Measurements from ENCODE around the gene CTDSP1. TPM values are rescaled to one million over a fixed set of nuclear protein-coding genes. Genes with fewer than 3 reads are reported as not detected.

Gene CTDSP1
- total and polyA plus RNA-seq, 2 donors = 58.2 to 91.9 TPM

DNA sequence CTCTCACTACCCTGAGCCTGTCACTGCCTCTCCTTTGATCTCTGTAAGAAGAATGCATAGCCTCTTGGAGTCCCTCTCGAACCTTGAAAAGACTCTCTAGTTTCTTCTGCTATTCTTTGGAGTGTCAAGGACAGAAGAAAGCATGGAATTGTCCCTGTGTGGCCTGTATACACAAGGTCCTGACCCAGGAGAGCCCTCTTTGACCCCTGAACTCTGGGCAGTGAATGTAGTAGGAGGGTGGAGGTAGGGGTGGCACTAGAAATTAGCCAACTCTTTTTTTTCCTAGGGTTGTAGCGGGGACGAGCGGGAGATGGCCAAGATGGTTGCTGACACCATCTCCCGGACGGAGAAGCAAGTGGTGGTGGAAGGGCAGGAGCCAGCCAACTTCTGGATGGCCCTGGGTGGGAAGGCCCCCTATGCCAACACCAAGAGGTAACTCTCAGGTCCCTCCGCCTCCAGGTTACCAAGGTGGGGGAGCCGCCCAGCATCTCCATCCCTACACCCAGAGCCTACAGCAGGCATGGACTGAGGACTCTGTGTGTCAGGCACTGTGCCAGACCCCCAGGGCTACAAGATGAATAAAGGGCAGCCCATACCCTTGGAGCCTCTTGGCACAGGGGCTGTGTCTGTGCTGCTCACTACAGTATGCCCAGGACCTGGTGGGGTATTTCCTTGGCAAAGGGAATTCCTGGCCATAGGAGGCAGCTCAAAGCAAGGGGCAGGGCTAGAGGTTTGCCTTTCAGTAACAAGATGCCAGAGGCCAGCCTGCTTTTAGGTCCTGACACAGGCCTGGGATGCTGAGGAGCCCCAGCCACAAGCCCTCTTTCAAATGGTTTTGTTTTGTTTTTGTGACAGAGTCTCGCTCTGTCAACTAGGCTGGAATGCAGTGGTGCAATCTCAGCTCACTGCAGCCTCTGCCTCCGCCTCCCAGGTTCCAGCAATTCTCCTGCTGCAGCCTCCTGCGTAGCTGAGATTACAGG lies 35.6 kb downstream of the CTDSP1 start:
- H3K27ac ChIP-seq (ENCODE audit: low read depth in 1 of 2, low read length in 1 of 2) = no peak overlapping the region
- no peaks in the 10 kb centered on the region for H3K9me3 ChIP-seq (ENCODE audit: control insufficient read depth in 2 of 2, insufficient read depth in 1 of 2, low read length in 1 of 2)
- no peaks in the 10 kb centered on the region for H3K27me3 ChIP-seq (ENCODE audit: control insufficient read depth in 2 of 2, insufficient read depth in 1 of 2, low read length in 1 of 2)
- H3K4me1 ChIP-seq (ENCODE audit: control insufficient read depth in 2 of 2, insufficient read depth in 2 of 2, low read length in 2 of 2) = no peaks in the 10 kb centered on the region
- 98% methylated on average over 11 of the region's 11 CpGs for WGBS
- no peak overlapping the region for H3K4me3 ChIP-seq (ENCODE audit: low read length in 2 of 2)
- no peaks in the 10 kb centered on the region for H3K36me3 ChIP-seq (ENCODE audit: control insufficient read depth in 2 of 2, insufficient read depth in 2 of 2, low read length in 1 of 2)
- DNase-seq (ENCODE audit: low read depth in 6 of 9, low spot score in 9 of 9) = no peak

DNA sequence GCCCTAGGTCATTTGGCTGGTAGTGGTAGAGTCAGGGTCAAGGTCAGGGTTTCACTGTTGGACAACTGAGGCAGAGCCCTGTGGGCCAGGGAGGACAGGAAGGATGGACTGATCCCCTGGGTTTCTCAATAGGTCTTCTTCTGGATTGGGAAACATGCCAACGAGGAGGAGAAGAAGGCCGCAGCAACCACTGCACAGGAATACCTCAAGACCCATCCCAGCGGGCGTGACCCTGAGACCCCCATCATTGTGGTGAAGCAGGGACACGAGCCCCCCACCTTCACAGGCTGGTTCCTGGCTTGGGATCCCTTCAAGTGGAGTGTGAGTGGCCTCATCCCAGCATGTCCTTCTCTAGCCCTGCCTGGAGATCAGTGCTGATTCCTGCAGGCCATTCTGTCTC lies 37.3 kb downstream of the CTDSP1 start:
- no peak for DNase-seq (ENCODE audit: low read depth in 6 of 9, low spot score in 9 of 9)
- WGBS = 95% methylated on average over 5 of the region's 5 CpGs
- no peaks in the 10 kb centered on the region for H3K36me3 ChIP-seq (ENCODE audit: control insufficient read depth in 2 of 2, insufficient read depth in 2 of 2, low read length in 1 of 2)
- H3K4me1 ChIP-seq (ENCODE audit: control insufficient read depth in 2 of 2, insufficient read depth in 2 of 2, low read length in 2 of 2) = no peaks in the 10 kb centered on the region
- no peaks in the 10 kb centered on the region for H3K27me3 ChIP-seq (ENCODE audit: control insufficient read depth in 2 of 2, insufficient read depth in 1 of 2, low read length in 1 of 2)
- no peaks in the 10 kb centered on the region for H3K9me3 ChIP-seq (ENCODE audit: control insufficient read depth in 2 of 2, insufficient read depth in 1 of 2, low read length in 1 of 2)
- H3K27ac ChIP-seq (ENCODE audit: low read depth in 1 of 2, low read length in 1 of 2) = no peak overlapping the region
- no peak overlapping the region for H3K4me3 ChIP-seq (ENCODE audit: low read length in 2 of 2)

DNA sequence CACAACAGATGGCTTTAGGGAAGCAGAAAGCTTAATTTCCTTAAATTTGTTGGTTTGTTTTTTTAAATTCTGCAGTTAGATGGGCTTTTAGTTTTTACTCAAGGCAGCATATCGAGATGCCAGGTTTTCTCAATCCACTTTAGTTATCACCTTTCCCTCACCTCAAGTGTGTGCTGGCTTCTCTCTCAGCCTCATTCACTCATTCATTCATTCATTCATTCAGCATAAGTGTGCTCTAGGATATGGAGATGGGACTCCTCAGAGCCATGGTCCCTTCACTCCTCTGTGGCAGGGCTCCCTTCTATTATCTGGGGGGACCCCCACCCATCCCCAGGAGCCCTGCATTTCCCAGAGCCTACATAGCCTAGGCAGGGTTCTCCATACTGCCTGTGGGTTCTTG lies 38.3 kb downstream of the CTDSP1 start:
- Histone ChIP-seq H3K9me3 (ENCODE audit: control insufficient read depth in 2 of 2, insufficient read depth in 1 of 2, low read length in 1 of 2) (no peaks in the 10 kb centered on the region), H3K36me3 (ENCODE audit: control insufficient read depth in 2 of 2, insufficient read depth in 2 of 2, low read length in 1 of 2) (no peaks in the 10 kb centered on the region), H3K27me3 (ENCODE audit: control insufficient read depth in 2 of 2, insufficient read depth in 1 of 2, low read length in 1 of 2) (no peaks in the 10 kb centered on the region), H3K4me1 (ENCODE audit: control insufficient read depth in 2 of 2, insufficient read depth in 2 of 2, low read length in 2 of 2) (no peaks in the 10 kb centered on the region), H3K4me3 (ENCODE audit: low read length in 2 of 2) (no peak overlapping the region), H3K27ac (ENCODE audit: low read depth in 1 of 2, low read length in 1 of 2) (no peak overlapping the region)
- WGBS = 95% methylated on average over 1 of the region's 1 CpG
- DNase-seq (ENCODE audit: low read depth in 6 of 9, low spot score in 9 of 9) = no peak

DNA sequence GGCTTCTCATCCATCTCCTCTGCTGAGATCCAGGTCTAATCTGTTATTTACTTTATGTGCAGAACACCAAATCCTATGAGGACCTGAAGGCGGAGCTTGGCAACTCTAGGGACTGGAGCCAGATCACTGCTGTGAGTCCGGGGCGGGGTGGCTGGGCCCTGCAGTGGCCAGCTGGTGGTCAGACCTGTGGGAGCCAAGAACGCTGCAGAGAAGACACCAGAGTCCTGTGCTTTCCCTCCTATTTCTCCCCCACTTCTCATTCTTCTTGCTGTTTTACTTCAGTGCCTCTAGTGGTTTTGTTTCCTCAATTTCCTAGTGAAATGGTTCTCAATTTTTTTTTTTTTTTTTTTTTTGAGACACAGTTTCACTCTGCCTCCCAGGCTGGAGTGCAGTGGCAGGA lies 38.9 kb downstream of the CTDSP1 start:
- no peaks in the 10 kb centered on the region for H3K4me1 ChIP-seq (ENCODE audit: control insufficient read depth in 2 of 2, insufficient read depth in 2 of 2, low read length in 2 of 2)
- no peaks in the 10 kb centered on the region for H3K9me3 ChIP-seq (ENCODE audit: control insufficient read depth in 2 of 2, insufficient read depth in 1 of 2, low read length in 1 of 2)
- H3K27ac ChIP-seq (ENCODE audit: low read depth in 1 of 2, low read length in 1 of 2) = no peak overlapping the region
- H3K36me3 ChIP-seq (ENCODE audit: control insufficient read depth in 2 of 2, insufficient read depth in 2 of 2, low read length in 1 of 2) = no peaks in the 10 kb centered on the region
- DNase-seq (ENCODE audit: low read depth in 6 of 9, low spot score in 9 of 9) = no peak
- 98% methylated on average over 4 of the region's 4 CpGs for WGBS
- no peak overlapping the region for H3K4me3 ChIP-seq (ENCODE audit: low read length in 2 of 2)
- no peaks in the 10 kb centered on the region for H3K27me3 ChIP-seq (ENCODE audit: control insufficient read depth in 2 of 2, insufficient read depth in 1 of 2, low read length in 1 of 2)

DNA sequence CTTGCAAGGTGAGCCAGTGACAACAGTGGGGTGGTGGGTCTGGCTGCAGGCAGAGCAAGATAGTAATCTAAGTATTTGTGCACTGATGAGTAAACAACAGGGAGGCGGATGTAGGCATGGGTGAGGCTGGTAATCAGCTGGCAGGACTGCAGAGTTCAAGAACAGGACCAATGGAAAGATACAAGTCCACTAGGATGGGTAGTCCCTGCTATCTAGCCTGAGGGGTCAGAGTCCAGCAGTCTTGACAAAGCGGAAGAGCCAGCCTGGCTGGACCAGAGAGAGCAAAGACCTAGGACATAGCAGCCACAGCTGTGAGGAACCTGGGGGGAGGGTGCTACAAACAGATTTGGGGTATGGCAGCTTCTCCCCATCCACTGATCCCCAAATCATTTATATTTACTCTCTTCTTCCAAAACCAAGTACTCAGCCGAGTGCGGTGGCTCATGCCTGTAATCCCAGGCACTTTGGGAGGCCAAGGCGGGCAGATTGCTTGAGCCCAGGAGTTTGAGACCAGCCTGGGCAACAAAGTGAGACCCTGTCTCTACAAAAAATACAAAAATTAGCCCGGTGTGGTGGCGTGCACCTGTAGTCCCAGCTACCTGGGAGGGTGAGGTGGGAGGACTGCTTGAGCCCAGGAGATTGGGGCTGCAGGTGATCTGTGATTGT lies 45.2 kb downstream of the CTDSP1 start:
- Histone ChIP-seq H3K27ac (ENCODE audit: low read depth in 1 of 2, low read length in 1 of 2) (no peak overlapping the region), H3K27me3 (ENCODE audit: control insufficient read depth in 2 of 2, insufficient read depth in 1 of 2, low read length in 1 of 2) (no peaks in the 10 kb centered on the region), H3K4me1 (ENCODE audit: control insufficient read depth in 2 of 2, insufficient read depth in 2 of 2, low read length in 2 of 2) (no peaks in the 10 kb centered on the region), H3K9me3 (ENCODE audit: control insufficient read depth in 2 of 2, insufficient read depth in 1 of 2, low read length in 1 of 2) (no peaks in the 10 kb centered on the region), H3K4me3 (ENCODE audit: low read length in 2 of 2) (no peak overlapping the region), H3K36me3 (ENCODE audit: control insufficient read depth in 2 of 2, insufficient read depth in 2 of 2, low read length in 1 of 2) (peaks cover 8 to 16% of the 10 kb centered on the region in 2 donors)
- 97% methylated on average over 7 of the region's 7 CpGs for WGBS
- no peak for DNase-seq (ENCODE audit: low read depth in 6 of 9, low spot score in 9 of 9)

DNA sequence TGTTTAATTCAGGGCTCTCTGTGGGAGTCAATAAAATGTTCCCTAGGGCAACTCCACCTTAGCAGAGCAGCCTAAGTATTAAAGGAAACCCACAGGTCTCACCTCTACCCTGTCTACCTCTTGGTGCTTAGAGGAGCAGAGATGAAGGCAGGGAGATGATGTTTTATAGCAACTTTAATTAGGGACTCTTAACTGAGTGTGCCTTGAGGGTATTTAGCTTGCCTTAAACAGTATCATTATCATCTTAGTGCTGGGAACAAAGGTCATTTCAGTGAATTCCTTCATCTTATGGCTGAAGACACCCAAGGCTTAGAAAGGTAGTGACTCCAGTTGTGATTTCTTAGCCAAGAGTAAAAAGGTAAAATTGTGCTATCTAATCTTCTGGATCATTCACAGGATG lies 45.9 kb downstream of the CTDSP1 start:
- DNase-seq (ENCODE audit: low read depth in 6 of 9, low spot score in 9 of 9) = no peak
- Histone ChIP-seq H3K27me3 (ENCODE audit: control insufficient read depth in 2 of 2, insufficient read depth in 1 of 2, low read length in 1 of 2) (no peaks in the 10 kb centered on the region), H3K36me3 (ENCODE audit: control insufficient read depth in 2 of 2, insufficient read depth in 2 of 2, low read length in 1 of 2) (peaks cover 9 to 17% of the 10 kb centered on the region in 2 donors)

DNA sequence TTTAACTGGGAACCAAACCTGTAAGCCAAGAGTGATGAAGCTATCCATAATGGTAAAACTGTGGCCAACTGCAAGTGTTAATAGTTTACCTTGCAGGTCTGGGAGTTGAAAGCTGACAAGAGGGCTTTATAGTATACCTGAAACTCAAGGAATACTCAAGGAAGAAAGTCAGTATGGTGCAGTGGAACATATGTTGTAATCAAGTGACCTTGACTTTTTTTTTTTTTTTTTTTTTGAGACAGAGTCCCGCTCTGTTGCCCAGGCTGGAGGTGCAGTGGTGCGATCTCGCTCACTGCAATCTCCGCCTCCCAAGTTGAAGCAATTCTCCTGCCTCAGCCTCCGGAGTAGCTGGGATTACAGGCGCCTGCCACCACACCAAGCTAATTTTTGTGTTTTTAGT lies 46.9 kb downstream of the CTDSP1 start:
- no peak overlapping the region for H3K27ac ChIP-seq (ENCODE audit: low read depth in 1 of 2, low read length in 1 of 2)
- H3K27me3 ChIP-seq (ENCODE audit: control insufficient read depth in 2 of 2, insufficient read depth in 1 of 2, low read length in 1 of 2) = no peaks in the 10 kb centered on the region
- H3K36me3 ChIP-seq (ENCODE audit: control insufficient read depth in 2 of 2, insufficient read depth in 2 of 2, low read length in 1 of 2) = peaks cover 9 to 17% of the 10 kb centered on the region in 2 donors
- H3K9me3 ChIP-seq (ENCODE audit: control insufficient read depth in 2 of 2, insufficient read depth in 1 of 2, low read length in 1 of 2) = no peaks in the 10 kb centered on the region
- no peaks in the 10 kb centered on the region for H3K4me1 ChIP-seq (ENCODE audit: control insufficient read depth in 2 of 2, insufficient read depth in 2 of 2, low read length in 2 of 2)
- H3K4me3 ChIP-seq (ENCODE audit: low read length in 2 of 2) = no peak overlapping the region
- WGBS = over 99% methylated on average over 6 of the region's 6 CpGs
- no peak for DNase-seq (ENCODE audit: low read depth in 6 of 9, low spot score in 9 of 9)

More for the DNA sequence above, 45.9 kb downstream of the CTDSP1 start:
- H3K4me1 ChIP-seq (ENCODE audit: control insufficient read depth in 2 of 2, insufficient read depth in 2 of 2, low read length in 2 of 2) = no peaks in the 10 kb centered on the region
- no peak overlapping the region for H3K27ac ChIP-seq (ENCODE audit: low read depth in 1 of 2, low read length in 1 of 2)
- no peak overlapping the region for H3K4me3 ChIP-seq (ENCODE audit: low read length in 2 of 2)
- no peaks in the 10 kb centered on the region for H3K9me3 ChIP-seq (ENCODE audit: control insufficient read depth in 2 of 2, insufficient read depth in 1 of 2, low read length in 1 of 2)

DNA sequence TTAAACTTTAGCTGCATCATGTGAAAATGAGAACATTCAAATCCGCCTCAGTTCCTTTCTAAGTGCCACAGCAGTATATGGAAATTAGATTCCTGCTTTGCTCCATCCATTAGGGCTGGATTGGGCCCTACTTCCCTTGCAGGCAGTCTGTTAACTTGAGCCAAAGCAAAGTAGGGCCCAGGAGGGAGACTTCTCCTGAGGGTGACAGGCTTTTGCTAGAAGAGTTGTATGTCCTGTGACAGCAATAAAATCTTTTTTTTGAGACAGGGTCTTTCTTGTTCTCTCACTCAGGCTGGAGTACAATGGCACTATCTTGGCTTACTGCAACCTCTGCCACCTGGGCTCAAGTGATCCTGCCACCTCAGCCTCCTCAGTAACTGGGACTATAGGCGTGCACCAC lies 47.4 kb downstream of the CTDSP1 start:
- Histone ChIP-seq H3K4me3 (ENCODE audit: low read length in 2 of 2) (no peak overlapping the region), H3K9me3 (ENCODE audit: control insufficient read depth in 2 of 2, insufficient read depth in 1 of 2, low read length in 1 of 2) (no peaks in the 10 kb centered on the region), H3K27ac (ENCODE audit: low read depth in 1 of 2, low read length in 1 of 2) (no peak overlapping the region), H3K27me3 (ENCODE audit: control insufficient read depth in 2 of 2, insufficient read depth in 1 of 2, low read length in 1 of 2) (no peaks in the 10 kb centered on the region), H3K36me3 (ENCODE audit: control insufficient read depth in 2 of 2, insufficient read depth in 2 of 2, low read length in 1 of 2) (peaks cover 9 to 17% of the 10 kb centered on the region in 2 donors), H3K4me1 (ENCODE audit: control insufficient read depth in 2 of 2, insufficient read depth in 2 of 2, low read length in 2 of 2) (no peaks in the 10 kb centered on the region)
- DNase-seq (ENCODE audit: low read depth in 6 of 9, low spot score in 9 of 9) = no peak
- WGBS = 98% methylated on average over 2 of the region's 2 CpGs

DNA sequence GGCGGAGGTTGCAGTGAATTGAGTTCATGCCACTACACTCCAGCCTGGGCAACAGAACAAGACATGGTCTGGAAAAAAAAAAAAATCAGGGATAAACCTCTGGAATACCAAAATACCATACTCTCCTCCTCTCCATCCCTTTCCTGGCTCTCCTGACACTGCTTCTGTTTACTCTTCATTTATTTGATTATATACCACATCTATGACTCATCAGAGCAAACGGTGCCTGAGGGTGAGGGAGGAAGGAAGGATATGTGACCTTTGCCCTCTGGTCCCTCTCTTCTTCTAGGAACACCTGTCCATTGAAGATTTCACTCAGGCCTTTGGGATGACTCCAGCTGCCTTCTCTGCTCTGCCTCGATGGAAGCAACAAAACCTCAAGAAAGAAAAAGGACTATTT lies 49.3 kb downstream of the CTDSP1 start:
- Histone ChIP-seq H3K27me3 (ENCODE audit: control insufficient read depth in 2 of 2, insufficient read depth in 1 of 2, low read length in 1 of 2) (no peaks in the 10 kb centered on the region), H3K9me3 (ENCODE audit: control insufficient read depth in 2 of 2, insufficient read depth in 1 of 2, low read length in 1 of 2) (no peaks in the 10 kb centered on the region), H3K36me3 (ENCODE audit: control insufficient read depth in 2 of 2, insufficient read depth in 2 of 2, low read length in 1 of 2) (peaks cover 9 to 30% of the 10 kb centered on the region in 2 donors), H3K4me3 (ENCODE audit: low read length in 2 of 2) (no peak overlapping the region), H3K4me1 (ENCODE audit: control insufficient read depth in 2 of 2, insufficient read depth in 2 of 2, low read length in 2 of 2) (no peaks in the 10 kb centered on the region), H3K27ac (ENCODE audit: low read depth in 1 of 2, low read length in 1 of 2) (no peak overlapping the region)
- DNase-seq (ENCODE audit: low read depth in 6 of 9, low spot score in 9 of 9) = no peak
- WGBS = 89% methylated on average over 3 of the region's 3 CpGs

Data from thymus (tissue), 11 donors.